Measurements from ENCODE around the gene CDS2. TPM values are rescaled to one million over a fixed set of nuclear protein-coding genes. Genes with fewer than 3 reads are reported as not detected.

Gene CDS2
- total RNA-seq, 1 donor from 2014 or later, result 44.9 TPM

DNA sequence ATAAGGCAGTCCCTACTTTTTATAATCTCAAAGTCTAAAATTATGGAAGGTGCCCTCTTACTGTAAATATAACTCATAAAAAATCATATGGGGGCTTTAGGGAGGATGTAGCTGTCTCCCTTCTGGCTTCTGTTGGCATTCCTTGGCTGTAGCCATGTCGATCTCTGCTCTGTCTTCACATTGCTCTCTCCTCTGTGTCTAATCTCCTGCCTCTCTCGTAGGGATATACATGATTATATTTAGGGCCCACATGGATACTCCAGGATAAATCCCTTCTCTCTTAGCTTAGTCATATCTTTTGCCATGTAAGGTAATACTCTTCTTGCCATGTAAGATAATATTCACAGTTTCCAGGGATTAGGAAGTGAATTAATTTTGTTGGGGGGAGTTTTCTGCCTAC, 28.6 kb downstream of the CDS2 start:
- Mint-ChIP-seq H3K36me3 (no peaks in the 10 kb centered on the region), H3K4me3 (no peak overlapping the region), H3K4me1 (peaks cover 26% of the 10 kb centered on the region), H3K27me3 (ENCODE audit: low read depth) (no peaks in the 10 kb centered on the region), H3K9me3 (no peaks in the 10 kb centered on the region), H3K27ac (peak overlapping the region; percentile 20)
- DNase-seq (ENCODE audit: low spot score in 2 of 2, unreplicated experiment in 2 of 2), result no peak
- TF ChIP-seq, protein P1, sequence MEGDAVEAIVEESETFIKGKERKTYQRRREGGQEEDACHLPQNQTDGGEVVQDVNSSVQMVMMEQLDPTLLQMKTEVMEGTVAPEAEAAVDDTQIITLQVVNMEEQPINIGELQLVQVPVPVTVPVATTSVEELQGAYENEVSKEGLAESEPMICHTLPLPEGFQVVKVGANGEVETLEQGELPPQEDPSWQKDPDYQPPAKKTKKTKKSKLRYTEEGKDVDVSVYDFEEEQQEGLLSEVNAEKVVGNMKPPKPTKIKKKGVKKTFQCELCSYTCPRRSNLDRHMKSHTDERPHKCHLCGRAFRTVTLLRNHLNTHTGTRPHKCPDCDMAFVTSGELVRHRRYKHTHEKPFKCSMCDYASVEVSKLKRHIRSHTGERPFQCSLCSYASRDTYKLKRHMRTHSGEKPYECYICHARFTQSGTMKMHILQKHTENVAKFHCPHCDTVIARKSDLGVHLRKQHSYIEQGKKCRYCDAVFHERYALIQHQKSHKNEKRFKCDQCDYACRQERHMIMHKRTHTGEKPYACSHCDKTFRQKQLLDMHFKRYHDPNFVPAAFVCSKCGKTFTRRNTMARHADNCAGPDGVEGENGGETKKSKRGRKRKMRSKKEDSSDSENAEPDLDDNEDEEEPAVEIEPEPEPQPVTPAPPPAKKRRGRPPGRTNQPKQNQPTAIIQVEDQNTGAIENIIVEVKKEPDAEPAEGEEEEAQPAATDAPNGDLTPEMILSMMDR (IDR thresholded peaks at IDR 0.05; ENCODE audit: unreplicated experiment), result no peak

DNA sequence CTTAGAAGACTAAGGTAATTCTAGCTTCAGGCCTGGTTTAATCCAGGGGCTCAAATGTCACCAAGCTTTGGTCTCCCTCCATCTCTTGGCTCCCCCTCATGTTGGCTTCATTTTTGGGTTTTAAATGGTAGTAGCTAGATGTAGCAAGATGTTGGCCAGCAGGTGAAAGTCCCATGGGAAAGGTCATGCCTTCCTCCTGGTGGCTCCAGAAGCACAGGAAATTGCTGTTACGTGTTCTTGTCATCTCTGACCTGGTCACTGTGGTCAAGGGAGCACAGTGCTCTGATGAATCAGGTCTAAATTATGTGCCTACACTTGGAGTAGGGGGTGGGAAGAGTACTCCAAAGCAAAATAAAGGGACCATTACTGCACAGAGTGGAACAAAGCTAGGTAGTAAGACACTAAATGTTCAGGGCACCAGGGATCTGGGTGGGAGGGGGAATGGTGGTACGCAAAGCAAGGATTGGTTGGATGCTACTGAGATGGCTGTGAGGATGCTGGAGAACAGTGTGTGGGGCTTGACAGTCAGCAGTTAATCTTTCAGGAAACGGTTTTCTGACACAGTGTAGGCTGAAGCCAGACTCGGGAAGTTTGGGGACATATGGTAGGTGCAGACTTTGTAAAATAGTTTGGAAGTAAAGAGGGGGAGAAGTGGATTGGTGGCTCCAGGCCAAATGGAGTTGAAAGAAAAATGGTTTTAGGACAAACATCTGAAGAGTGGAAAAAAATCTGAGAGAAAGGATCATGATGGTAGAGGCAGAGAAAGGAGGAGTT, 30.1 kb downstream of the CDS2 start:
- Mint-ChIP-seq H3K27ac (no peak overlapping the region), H3K27me3 (ENCODE audit: low read depth) (no peaks in the 10 kb centered on the region), H3K36me3 (no peaks in the 10 kb centered on the region), H3K4me1 (peaks cover 26% of the 10 kb centered on the region), H3K9me3 (peaks cover 4% of the 10 kb centered on the region), H3K4me3 (no peak overlapping the region)
- DNase-seq (ENCODE audit: low spot score in 2 of 2, unreplicated experiment in 2 of 2), result no peak
- TF ChIP-seq, protein P1 (IDR thresholded peaks at IDR 0.05; ENCODE audit: unreplicated experiment), result no peak

DNA sequence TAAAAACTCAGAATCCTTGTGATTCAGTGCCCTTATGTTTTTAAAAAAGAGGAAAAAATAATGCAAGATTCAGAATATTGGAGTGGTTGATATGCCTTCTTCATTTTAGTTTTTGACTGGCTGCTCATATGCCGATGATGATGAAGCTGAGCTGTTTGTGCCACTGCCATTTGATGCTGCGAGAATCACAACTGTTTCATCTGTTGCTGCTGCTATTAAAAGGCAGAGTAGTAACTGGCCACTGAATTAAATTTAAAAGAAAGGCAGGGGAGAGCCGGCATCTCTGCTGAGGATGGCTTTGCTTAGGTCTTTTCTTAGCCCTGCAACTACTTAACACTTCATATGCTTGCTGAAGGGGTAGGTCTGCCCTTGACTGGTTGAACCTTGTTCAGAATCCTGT, 33.1 kb downstream of the CDS2 start:
- TF ChIP-seq, protein P1 (IDR thresholded peaks at IDR 0.05; ENCODE audit: unreplicated experiment), result no peak
- Mint-ChIP-seq H3K36me3 (no peaks in the 10 kb centered on the region), H3K4me1 (peaks cover 15% of the 10 kb centered on the region), H3K9me3 (peaks cover 4% of the 10 kb centered on the region), H3K27ac (no peak overlapping the region), H3K27me3 (ENCODE audit: low read depth) (no peaks in the 10 kb centered on the region), H3K4me3 (no peak overlapping the region)
- no peak for DNase-seq (ENCODE audit: low spot score in 2 of 2, unreplicated experiment in 2 of 2)

DNA sequence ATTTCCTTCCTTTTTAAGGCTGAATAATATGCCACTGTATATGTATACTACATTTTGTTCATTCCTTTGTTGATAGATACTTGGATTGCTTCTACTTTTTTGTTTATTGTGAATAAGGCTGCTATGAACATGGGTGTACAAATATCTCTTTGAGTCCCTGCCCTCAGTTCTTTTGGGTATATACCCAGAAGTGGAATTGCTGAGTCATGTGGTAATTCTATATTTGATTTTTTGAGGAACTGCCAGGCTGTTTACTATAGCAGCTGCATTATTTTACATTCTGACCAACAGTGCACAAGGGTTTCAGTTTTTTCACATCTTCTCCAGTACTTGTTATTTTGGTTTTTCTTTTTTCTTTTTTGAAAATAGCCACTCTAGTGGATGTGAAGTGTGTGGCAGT, 34.1 kb downstream of the CDS2 start:
- TF ChIP-seq, protein P1 (IDR thresholded peaks at IDR 0.05; ENCODE audit: unreplicated experiment), result no peak

DNA sequence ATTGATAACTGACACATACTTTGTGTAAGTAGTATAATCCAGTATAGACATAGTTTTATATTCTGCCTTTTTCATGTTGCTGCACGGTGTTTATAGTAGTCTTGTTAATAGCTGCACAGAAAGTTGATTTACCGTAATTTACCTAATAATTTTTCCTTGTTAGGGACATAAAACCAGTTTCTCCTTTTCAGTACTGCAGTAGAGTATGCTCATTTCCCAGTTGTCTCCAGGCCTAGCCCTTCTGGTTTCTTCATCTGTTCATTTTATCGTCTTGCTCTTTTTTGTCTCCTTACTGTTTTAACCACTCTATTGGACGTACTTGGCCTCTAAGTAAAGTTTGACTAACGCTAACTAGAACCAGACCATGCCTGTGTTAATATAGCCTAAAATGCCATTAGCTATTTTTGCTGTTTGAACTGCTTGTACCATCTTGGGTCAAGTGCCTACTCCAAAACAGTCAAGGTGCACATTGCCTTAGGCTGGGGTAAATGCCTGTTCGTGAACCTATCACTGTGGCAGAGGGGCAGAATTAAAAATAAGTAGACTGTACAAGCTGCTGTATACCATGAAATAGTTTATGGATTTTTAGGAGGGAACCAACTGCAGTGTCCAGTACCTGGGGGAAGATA, 34.8 kb downstream of the CDS2 start:
- TF ChIP-seq, protein P1 (IDR thresholded peaks at IDR 0.05; ENCODE audit: unreplicated experiment), result no peak
- Mint-ChIP-seq H3K4me1 (no peaks in the 10 kb centered on the region), H3K27ac (no peak overlapping the region), H3K27me3 (ENCODE audit: low read depth) (no peaks in the 10 kb centered on the region), H3K9me3 (peaks cover 4% of the 10 kb centered on the region), H3K36me3 (no peaks in the 10 kb centered on the region), H3K4me3 (no peak overlapping the region)
- DNase-seq (ENCODE audit: low spot score in 2 of 2, unreplicated experiment in 2 of 2), result no peak

More for the DNA sequence above, 34.1 kb downstream of the CDS2 start:
- no peak overlapping the region for H3K4me3 Mint-ChIP-seq
- no peaks in the 10 kb centered on the region for H3K27me3 Mint-ChIP-seq (ENCODE audit: low read depth)
- peaks cover 5% of the 10 kb centered on the region for H3K4me1 Mint-ChIP-seq
- H3K27ac Mint-ChIP-seq, result no peak overlapping the region
- DNase-seq (ENCODE audit: low spot score in 2 of 2, unreplicated experiment in 2 of 2), result no peak
- H3K9me3 Mint-ChIP-seq, result peaks cover 4% of the 10 kb centered on the region
- H3K36me3 Mint-ChIP-seq, result no peaks in the 10 kb centered on the region
